Cerebellar cortex (tissue), 1 donor: ENCODE results near the gene BTBD17.

Source experiments
- DNase-seq: peaks from one replicate; pipeline ENCODE4 v3.0.0-alpha.2; 2015; ENCODE audit warnings: low spot score

The BTBD17 gene

DNA sequence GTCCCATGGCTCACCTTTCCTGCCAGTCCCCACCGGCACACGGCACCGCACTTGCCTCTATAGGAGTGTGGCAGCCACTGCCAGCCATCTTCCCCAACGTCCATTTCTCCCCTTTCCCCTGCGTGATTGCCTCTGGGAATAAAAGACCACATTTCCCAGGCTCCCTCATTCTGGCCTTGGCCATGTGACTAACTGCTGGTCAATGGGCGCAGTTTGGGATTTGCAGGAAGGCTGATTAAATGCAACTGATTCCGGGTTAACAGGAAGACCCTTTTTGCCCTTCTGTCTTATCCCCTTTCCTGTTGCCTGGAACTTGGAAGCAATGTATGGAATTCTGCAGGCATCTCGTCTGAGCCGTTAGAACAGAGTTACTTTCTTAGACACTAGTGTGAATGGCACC is 3.0 kb downstream of the BTBD17 start:
- no peak for DNase-seq

DNA sequence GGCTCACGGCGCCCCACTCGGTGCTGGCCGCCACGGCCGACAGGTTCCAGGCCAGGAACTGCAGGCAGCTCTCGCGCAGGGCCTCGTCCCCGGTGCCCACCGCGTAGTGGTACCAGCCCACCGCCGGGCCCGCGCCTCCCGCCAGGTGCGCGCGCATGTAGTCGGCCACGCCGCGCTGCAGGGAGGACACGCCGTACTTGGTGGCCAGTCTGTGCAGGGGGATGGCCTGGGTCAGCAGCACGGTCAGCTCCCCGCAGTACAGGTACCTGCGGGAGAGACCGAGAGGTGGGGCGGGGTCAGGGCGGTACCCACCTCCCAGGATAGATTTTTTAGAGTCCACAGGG is 4.2 kb downstream of the BTBD17 start:
- DNase-seq: no peak

- DNase-seq: no peak
Measured at GRCh38 chr17:74356646-74357465, 4.8 kb downstream of the BTBD17 start.

- DNase-seq: no peak
Measured at GRCh38 chr17:74355065-74355464, 6.6 kb downstream of the BTBD17 start.

DNA sequence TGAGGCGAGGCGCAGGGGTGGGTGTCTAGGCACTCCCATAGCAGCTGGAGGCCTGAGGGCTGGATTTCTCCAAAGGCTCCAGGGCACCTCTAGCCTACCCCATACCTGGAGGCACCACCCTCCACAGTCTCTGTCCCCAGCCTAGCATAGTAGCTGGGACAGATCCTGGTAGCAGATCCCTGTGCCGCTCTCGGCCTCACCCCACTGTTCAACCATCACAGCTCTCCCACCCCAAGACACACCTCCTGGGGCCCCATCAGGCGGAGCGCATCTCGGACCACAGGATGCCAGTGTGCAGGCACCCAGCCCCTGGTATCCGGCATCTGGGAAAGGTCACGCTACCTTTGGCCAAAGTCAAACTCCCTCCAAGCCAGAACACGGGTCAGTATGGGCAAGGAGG is 7.1 kb downstream of the BTBD17 start:
- no peak for DNase-seq

GRCh38 chr17:74354123-74354522 is 7.5 kb downstream of the BTBD17 start:
- DNase-seq: no peak

DNA sequence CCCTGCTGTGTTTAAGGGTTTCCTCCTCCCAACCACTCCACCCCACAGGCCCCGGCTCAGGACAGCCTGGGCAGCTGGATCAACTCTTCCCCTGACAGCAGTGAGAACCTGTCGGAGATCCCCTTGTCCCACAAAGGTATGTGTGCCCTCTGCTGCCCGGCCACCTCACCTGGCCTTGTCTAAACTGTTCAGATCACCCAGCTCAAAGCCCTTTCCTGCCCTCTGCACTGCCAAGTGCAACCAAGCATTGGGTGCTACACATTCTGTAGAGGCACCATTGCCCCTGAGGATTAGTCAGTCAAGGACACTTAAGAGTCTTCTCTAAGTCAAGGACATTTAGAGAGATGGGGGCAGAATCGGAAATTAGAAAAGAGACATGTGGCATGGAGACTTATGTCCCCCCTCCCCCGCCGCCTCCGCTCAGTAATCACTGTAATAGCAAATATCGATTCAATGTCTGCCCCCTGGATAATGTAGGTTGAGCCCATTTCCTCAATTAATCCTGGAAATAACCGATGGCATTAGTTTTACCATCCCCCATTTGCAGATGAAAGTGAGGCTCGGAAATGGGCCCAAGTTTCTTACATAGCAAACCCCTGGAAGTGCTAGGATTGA is 8.1 kb downstream of the BTBD17 start:
- DNase-seq: no peak

GRCh38 chr17:74351552-74352210 is 10.0 kb downstream of the BTBD17 start:
- DNase-seq: no peak

DNA sequence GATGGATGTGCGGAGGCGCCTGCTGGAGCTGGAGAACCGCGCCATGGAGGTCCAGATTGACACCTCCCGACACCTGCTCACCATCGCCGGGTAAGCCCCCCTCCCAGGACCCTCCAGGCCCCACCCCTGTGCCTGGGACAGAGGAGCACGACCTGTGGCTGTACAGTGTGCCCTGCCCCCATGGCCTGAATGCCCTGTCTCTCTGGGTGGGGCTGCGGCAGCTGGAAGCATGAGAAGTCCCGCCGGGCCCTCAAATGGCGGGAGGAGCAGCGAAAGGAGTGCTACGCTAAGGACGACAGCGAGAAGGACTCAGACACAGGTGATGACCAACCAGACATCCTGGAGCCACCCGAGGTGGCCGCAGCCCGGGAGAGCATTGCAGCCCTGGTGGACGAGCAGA is 11.2 kb downstream of the BTBD17 start:
- DNase-seq: no peak

GRCh38 chr17:74349120-74349519 is 12.5 kb downstream of the BTBD17 start:
- DNase-seq: no peak

GRCh38 chr17:74347646-74348045 is 14.0 kb downstream of the BTBD17 start:
- no peak for DNase-seq

DNA sequence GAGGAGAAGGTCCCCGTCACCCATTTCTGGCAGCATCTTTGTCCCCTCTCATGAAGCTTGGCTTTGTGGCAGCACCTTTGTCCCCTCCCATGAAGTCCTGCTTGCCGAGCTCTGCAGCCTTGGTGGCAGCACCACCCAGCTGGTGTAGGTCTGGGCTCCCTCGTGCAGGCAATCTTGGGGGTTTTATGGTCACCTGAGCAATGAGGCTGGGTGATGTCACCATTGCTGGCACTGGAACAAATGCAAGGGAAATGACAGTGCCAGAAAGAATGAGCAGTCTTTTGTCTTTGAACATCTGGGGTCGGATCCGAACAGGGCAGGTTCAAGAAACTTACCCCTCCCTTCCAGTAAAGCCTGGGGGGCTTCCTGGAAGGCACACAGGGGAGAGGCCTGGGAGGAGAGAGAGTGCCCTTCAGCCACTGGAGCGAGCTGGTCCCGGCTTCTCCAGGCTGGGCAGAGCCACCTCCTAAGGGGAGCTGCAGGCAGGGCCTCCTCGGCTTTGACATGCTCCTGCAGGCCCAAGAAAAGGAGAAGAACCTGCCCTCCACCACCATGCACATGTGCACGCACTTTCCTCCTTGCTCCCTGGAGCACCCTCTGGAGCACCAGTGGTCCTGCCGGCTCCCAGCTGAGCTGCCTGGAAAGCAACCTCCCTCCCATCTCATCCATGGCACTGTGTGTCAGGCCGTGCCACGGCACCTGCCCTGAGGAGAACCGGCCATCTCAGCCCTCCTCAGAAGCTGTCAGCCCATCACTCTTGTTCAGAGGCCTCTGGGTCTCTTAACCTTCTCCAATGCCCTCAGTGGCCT is 16.0 kb downstream of the BTBD17 start:
- no peak for DNase-seq

GRCh38 chr17:74344658-74345057 is 17.0 kb downstream of the BTBD17 start:
- DNase-seq: no peak

DNA sequence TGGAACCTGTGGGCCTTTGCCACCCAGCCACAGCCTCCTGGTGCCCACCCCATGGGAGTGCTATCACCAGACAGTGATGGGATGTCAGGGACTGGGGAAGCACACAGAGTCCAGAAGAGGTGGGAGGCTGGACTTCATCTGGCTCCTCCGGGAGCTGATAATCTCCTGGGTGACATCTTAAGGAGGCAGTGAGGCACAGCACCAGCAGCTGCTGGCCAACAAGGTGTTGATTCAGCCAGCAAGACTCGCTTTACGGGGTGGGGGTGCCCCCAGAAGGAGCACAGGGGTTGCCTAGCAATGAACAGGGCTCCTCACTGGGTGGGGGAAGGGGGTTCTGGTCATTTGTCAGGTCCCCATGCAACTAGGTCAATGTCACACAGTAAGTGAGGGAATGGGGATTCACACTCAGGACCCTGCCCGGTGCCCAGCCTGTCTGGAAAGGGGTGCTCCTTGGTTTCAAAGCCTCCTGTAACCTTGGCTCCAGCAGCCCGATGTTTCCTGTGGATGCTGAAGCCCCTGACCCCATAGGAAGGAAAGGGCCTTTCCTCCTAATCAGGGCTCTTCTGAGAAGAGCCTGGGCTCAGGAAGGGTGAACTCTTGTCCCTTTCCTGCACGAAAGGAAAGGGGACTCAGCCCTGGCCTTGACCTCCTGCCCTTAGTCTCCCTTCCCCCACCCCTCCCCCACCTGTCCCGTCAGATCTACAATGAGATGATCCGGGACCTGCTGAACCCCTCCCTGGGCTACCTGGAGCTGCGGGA is 18.0 kb downstream of the BTBD17 start:
- DNase-seq: no peak

GRCh38 chr17:74343121-74343520 is 18.5 kb downstream of the BTBD17 start:
- no peak for DNase-seq

DNA sequence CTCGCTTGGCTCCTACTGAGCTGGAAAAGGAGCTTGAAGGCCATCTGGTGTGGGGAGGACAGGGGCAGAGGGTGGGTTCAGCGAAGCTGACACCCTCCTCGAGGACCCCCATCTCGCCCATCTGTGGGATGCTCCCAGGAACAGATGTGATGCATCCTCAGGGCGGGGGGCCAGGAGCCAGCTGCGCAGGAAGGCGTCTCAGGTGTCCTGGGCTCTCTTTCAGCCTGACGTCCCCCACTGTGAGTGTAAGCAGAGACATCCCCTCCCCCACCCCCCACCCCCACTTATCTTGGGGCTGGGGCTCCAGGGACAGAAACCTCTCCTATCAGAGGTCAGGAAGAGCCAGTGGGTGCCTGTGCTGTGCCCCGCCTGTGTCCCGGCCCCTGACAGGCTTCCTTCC is 19.4 kb downstream of the BTBD17 start:
- no peak for DNase-seq

- DNase-seq: no peak
Measured at GRCh38 chr17:74340470-74341023, 21.1 kb downstream of the BTBD17 start.

- no peak for DNase-seq
Measured at GRCh38 chr17:74339537-74340195, 22.0 kb downstream of the BTBD17 start.

GRCh38 chr17:74337834-74338500 is 23.7 kb downstream of the BTBD17 start:
- no peak for DNase-seq

DNA sequence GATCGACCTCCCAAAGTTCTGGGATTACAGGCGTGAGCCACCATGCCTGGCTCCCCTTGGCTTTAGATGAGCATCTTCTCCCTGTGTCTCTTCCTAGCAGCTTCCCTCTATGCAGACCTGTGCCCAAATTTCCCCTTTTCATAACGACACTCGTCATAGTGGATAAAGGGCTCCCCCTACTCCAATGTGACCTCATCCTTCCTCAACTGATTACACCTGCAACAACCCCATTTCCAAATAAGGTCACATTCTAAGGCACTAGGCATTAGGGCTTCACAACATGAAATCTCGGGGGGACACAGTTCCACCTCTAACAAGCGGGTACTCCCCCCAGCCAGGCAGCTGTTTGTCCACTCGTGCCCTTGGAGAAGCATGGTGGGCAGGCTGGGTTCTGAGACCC is 25.4 kb downstream of the BTBD17 start:
- DNase-seq: no peak
